Retinal pigment epithelial cell (primary cell): ENCODE measurements around the gene LRRTM4.
"Not testable (repeated sequence)": the region's sequence is repeated elsewhere in the genome, so short reads cannot be mapped to it uniquely, and the experiment has no call there.

Source experiments
- DNase-seq: peaks from one replicate; pipeline ENCODE4 v3.0.0-alpha.2; 2010; ENCODE audit warnings: low read depth
- H3K4me3 ChIP-seq: 2 replicates; pipeline ENCODE4 v1.5.1; 2011; ENCODE audit warnings: mild to moderate bottlenecking, low read length, control low read depth, moderate library complexity
- TF ChIP-seq, protein P1 (sequence below): conservative IDR thresholded peaks from 2 replicates; pipeline ENCODE4 v1.5.1; 2011; ENCODE audit warnings: low read depth, low read length, control low read depth, inconsistent platforms

Gene LRRTM4

DNA sequence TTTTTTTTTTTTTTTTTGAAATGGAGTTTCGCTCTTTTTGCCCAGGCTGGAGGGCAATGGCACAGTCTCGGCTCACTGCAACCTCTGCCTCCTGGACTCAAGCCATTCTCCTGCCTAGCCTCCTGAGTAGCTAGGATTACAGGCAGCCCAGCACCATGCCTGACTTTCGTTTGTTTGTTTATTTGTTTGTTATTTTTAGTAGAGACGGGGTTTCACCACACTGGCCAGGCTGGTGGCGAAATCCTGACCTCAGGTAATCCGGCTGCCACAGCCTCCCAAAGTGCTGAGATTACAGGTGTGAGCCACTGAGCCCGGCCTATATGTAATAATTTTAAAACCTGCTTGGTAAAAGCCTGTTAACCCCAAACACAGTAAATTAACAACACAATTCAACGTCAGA, 435.7 kb downstream of the LRRTM4 start:
- TF ChIP-seq, protein P1, sequence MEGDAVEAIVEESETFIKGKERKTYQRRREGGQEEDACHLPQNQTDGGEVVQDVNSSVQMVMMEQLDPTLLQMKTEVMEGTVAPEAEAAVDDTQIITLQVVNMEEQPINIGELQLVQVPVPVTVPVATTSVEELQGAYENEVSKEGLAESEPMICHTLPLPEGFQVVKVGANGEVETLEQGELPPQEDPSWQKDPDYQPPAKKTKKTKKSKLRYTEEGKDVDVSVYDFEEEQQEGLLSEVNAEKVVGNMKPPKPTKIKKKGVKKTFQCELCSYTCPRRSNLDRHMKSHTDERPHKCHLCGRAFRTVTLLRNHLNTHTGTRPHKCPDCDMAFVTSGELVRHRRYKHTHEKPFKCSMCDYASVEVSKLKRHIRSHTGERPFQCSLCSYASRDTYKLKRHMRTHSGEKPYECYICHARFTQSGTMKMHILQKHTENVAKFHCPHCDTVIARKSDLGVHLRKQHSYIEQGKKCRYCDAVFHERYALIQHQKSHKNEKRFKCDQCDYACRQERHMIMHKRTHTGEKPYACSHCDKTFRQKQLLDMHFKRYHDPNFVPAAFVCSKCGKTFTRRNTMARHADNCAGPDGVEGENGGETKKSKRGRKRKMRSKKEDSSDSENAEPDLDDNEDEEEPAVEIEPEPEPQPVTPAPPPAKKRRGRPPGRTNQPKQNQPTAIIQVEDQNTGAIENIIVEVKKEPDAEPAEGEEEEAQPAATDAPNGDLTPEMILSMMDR, result no peak
- no peak for DNase-seq
- H3K4me3 ChIP-seq, result no peak overlapping the region

DNA sequence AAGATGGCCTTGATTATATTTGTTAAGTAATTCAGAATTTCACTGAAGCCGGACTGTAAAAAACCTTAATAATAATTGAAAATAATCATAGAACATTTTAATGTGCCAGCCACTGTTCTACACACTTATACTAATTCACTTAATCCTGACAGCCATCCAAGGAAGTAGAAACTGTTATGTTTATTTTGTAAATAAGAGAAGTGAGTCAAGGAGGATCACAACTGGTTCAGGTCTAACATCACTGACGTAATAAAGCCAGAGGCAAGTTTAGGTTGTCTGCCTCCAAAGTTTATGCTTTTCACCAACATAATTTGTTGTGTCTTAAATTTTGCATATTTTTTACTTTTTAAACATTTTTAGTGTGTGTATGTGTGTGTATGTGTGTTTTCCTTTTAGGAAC, 436.1 kb downstream of the LRRTM4 start:
- no peak for DNase-seq
- no peak overlapping the region for H3K4me3 ChIP-seq
- TF ChIP-seq, protein P1, result no peak

DNA sequence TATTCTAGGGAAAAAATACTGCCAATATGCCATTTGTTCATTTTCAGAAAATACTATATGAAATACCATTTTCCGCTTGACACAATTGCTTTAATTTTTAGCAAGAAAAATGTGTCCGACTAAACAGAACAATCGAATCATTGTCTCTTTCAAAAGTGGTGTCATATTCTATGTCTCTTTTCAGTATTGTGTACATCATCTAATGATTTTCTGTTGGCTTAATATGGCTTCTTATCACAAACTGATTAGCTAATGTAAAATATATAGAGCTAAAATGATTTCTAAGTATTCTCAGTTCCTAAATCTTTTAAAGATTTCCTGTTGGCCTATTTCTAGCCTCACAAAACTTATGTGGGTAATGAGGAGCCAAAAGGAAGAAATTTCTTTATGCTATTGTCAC, 436.6 kb downstream of the LRRTM4 start:
- TF ChIP-seq, protein P1, result no peak
- no peak overlapping the region for H3K4me3 ChIP-seq
- no peak for DNase-seq

DNA sequence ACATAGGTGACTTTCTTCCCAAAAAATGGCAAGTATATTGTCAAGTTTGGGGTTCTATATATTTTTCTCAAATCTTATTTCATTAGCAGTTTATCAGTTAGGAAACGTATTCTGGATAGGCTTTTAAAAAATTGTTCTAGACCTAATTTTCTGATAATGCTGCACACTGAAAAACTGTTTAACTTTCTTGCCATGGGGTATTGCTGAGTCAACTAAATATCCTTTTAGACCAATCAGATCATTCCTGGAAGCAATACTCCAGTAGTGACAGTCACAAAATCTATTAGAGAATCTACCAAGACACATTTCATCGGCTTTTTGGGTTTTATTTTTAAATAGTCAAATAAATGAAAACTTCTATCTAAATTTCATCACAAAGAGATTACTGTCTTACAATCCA, 440.6 kb downstream of the LRRTM4 start:
- no peak for DNase-seq
- TF ChIP-seq, protein P1, result no peak
- no peak overlapping the region for H3K4me3 ChIP-seq

DNA sequence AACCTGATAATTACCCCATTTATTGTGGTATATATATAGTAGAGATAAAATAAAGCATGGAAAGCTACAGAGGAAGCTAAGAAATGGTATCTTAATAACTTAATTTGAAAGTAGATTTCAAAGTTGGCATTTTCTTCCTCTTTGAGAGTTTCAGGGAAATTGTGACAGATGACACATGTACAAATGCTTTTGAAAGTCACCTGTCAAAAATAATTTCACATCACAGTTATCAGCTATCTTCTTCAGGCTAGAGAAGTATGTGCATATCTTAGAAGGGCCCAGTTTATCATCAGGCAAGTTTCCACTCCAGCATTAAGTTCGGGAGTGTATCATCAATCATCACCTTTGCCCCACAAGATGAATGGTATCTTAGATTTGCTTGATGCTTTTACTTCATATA, 457.9 kb downstream of the LRRTM4 start:
- TF ChIP-seq, protein P1, result no peak
- H3K4me3 ChIP-seq, result no peak overlapping the region
- no peak for DNase-seq

DNA sequence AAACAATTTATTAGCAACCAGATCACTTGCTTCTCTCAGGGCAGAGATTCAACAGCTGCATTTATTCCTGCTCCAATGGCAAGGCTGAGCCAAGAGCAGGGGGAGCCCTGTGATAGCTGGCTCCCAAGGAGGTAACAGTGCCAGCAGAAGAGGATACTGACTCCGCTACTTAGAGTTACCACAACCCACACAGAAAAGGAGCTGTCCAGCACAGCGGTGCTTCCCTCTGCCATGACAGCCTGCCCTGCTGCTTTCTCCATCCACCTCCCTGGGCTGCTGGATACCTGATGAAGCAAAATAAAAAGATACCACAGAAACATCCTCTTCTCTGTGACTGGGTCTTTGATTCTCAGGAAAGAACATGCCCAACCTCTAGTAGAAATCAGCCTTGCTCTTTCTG, 467.2 kb downstream of the LRRTM4 start:
- TF ChIP-seq, protein P1, result no peak
- no peak overlapping the region for H3K4me3 ChIP-seq
- no peak for DNase-seq

DNA sequence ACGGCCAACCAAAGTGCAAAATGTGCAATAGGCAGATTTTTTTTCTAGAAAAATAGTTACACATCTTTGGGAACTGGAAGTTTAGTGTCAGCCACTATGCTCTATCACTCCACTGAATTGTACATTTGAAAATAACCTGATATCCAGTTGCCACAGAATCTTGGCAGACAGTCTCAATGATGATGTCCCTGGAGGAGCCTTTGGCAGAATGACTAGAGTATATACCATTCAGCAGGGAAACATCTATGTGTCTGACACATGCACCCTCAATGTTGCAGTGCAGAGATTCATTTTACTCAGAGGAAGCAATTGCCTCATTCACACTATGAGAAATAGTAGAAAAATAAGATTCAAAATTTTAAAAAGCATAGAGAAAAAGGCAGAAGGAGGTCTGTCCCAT, 475.8 kb downstream of the LRRTM4 start:
- H3K4me3 ChIP-seq, result no peak overlapping the region
- DNase-seq, result no peak
- TF ChIP-seq, protein P1, result no peak

DNA sequence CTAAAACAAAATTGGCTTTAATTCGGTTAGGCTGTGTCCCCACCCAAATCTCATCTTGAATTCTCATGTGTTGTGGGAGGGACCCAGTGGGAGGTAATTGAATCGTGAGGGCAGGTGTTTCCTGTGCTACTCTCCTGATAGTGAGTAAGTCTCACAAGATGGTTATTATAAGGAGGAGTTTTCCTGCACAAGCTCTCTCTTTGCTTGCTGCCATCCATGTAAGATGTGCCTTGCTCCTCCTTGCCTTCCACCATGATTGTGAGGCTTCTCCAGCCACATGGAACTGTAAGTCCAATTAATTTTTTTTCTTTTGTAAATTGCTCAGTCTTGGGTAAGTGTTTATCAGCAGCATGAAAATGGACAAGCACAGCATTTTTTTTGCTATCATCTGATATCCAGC, 476.7 kb downstream of the LRRTM4 start:
- not testable (repeated sequence) for DNase-seq, H3K4me3 ChIP-seq
